Measurements from ENCODE around the gene ODF2L. TPM values are rescaled to one million over a fixed set of nuclear protein-coding genes. Genes with fewer than 3 reads are reported as not detected.

ODF2L gene
- total RNA-seq, 1 donor from 2014 or later = 39.6 TPM

DNA sequence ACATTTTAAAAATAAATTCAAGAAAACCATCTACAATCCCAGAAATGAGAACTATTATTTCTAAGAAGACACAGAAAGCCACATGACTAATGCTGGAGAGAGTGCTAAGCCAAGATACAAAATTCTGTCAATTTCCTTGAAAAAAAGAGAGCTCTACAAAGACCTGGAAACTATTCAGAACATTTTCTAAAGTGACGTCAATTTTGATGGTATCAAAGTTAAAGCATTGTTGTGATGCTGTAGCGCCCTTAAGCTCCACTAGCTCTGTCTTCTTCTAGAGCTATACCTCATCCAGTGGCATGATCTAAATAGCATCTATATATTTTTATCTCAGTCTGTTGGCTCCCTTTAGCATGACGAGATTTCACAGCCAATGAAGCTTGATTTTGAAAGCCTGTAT, 73.9 kb downstream of the ODF2L start:
- intact Hi-C loops (cut with micrococcal nuclease) = no loop called here

GRCh38 chr1:86318436-86318835, 77.7 kb downstream of the ODF2L start:
- intact Hi-C loops (cut with micrococcal nuclease) = no loop called here

GRCh38 chr1:86317926-86318325, 78.2 kb downstream of the ODF2L start:
- intact Hi-C loops (cut with micrococcal nuclease) = no loop called here

- intact Hi-C loops (cut with micrococcal nuclease) = no loop called here
Observed at GRCh38 chr1:86305731-86306130, 90.4 kb downstream of the ODF2L start.

- intact Hi-C loops (cut with micrococcal nuclease) = no loop called here
Observed at GRCh38 chr1:86303041-86303690, 93.0 kb downstream of the ODF2L start.

Other genes starting within 250 kb of the ODF2L start
- gene COL24A1, start 239.6 kb downstream of the ODF2L start, total RNA-seq = not detected in 2 replicates
- not detected in 2 replicates for gene CLCA2, start 27.8 kb upstream of the ODF2L start, total RNA-seq
- not detected in 2 replicates for gene CLCA1, start 72.6 kb upstream of the ODF2L start, total RNA-seq
- gene CLCA4, start 150.8 kb upstream of the ODF2L start, total RNA-seq = not detected in 2 replicates